NOMO-1 treated with DMSO at 0.1 percent for 48 hours (cell line): ENCODE measurements around the gene FAM53C.
A peak's percentile ranks its signal among the peaks of the same experiment; 100 is the strongest.
"Not testable (repeated sequence)": the region's sequence is repeated elsewhere in the genome, so short reads cannot be mapped to it uniquely, and the experiment has no call there.

Experiments
- DNase-seq: peaks from one replicate; lab custom pipeline; 2025; ENCODE audit not compliant: unreplicated experiment; lab: John Stamatoyannopoulos, UW

Gene FAM53C

DNA sequence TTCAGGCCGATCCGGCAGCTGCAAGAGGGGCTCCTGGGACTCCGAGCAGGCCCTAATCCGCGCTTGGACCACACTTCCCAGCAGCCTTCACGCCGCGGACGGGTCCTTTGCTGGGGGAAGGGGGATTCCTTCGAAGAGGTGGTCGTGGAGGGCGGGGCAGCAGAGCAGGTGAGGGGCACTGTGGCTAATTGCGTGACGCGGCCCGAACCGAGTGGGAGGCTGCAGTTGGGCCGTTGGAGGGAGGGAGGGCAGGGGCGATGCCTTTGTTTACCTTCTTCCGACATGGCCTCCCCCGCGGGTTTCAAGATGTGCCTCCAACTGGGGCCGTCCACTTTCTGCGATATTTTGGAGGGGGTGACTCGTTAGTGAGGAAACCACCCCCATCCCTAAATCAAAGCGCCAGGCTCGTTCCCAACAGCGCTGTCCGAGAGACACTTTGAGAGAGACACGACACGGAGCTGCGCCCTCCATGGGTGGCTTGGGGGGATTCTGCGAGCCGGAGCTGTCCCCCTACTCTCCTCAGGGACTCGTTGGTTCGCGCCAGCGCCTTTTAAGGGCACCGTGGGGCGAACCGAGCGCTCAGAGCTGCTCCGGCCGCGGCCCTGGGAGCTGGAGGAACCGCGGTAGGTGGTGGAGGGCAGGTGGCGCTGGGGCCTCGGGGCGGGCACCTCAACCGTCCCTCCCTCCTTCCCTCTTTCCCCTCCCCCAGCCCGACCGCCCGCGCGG lies at the start of gene FAM53C:
FAM53C (plus strand) TSS at position 582 of the 726 bp plus-strand sequence. CDS start 3,070 bp downstream, outside the sequence.
- peak; percentile 86 for DNase-seq

GRCh38 chr5:138289296-138289695 lies 48.8 kb upstream of the FAM53C start:
- no peak for DNase-seq

DNA sequence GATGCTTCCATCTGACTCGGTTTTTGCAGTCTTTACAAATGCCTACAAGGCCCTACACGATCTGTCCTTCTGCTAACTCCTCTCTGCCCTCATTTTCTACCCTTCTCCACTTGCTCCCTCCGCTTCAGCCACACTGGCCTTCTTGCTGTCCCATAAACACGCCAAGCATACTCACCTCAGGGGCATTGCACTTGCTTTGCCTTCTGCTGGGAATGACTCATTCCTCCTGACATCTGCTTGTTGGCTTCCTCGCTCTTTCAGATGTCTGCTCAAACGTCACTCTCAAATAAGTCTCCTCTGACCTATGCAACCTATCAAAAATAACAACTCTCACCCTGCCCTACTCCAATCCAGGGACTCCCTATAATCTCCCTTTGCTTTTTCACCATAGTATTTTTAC lies 34.7 kb upstream of the FAM53C start:
- no peak for DNase-seq

GRCh38 chr5:138305797-138306196 lies 32.3 kb upstream of the FAM53C start:
- no peak for DNase-seq

GRCh38 chr5:138315751-138316278 lies 22.3 kb upstream of the FAM53C start:
- DNase-seq, result no peak

DNA sequence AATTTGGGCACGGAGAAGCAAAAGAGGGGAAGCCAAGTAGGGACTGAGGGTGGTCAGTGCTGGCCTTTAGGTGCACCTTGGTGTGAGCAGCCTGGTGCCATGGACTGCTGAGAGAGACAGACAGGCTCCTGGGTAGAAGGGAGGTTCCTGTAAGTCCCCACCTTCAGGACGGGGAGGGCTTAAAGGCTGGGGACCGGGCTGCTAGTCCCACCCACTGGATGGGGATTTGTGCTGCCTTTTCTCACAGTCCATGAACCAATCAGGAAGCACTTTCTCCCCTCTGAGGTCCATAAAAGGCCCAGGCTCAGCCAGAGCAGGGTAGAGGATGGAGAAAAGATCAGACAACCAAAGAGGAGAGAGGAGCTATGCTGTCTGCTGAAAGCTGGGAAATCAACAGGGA lies 21.7 kb upstream of the FAM53C start:
- DNase-seq, result no peak

- DNase-seq, result not testable (repeated sequence)
These were observed 19.9 kb upstream of the FAM53C start for GRCh38 chr5:138318211-138318610.

GRCh38 chr5:138330813-138331448 lies 7.1 kb upstream of the FAM53C start:
- DNase-seq, result no peak

DNA sequence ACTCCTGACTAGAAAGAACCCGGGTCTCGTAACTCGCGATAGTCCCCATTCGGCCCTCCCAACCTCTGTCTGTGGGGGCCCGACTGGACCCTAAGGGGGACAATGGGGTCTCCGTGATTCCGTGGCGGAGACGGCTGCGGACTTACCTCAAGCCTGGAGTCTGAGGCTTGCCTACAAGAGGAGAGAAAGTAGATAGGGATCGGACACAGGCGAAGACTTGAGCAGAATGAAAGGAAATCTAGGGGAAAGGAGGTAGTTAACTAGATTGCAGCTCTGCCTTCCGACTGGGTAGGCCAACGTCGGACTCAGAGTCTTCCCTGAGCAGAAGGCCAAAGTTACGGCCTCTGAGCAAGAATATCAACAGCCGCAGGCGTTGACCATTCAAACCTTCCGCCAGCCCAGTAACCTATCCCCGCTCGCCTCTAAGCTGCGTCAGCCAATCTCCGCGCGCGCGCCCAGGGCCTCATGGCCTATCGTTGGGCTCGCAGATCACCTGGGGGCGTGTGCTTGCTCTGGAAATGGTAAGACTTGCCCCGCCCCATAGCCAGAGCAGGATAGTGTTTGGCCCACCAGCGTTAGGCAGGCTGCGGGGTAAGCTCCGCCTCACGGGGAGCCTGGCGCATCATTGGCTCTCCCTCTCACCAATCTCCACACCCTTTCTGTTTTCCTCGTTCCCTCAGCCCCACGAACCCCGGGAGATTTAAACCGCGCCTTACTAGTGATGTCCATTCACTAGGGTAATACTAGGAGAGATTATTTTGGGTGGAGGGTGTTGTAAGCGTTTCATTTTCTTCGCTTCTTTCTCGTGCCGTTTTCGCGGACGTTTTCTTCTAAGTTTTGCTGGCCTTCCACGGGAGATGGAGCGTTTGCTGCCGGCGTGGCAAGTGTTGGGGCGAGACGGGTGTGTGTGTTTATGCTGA lies 6.4 kb upstream of the FAM53C start, which contains the start of gene CDC25C:
CDC25C (minus strand) TSS at position 356 of the 920 bp plus-strand sequence. CDS start 624 bp downstream, outside the sequence.
- peak; percentile 99 for DNase-seq

- no peak for DNase-seq
These were observed 3.1 kb upstream of the FAM53C start for GRCh38 chr5:138334867-138335447.

- peak; percentile 82 for DNase-seq
These were observed 948 bp upstream of the FAM53C start for GRCh38 chr5:138336952-138337684.

GRCh38 chr5:138338411-138339090 lies 485 bp downstream of the FAM53C start:
- DNase-seq, result peak; percentile 17

DNA sequence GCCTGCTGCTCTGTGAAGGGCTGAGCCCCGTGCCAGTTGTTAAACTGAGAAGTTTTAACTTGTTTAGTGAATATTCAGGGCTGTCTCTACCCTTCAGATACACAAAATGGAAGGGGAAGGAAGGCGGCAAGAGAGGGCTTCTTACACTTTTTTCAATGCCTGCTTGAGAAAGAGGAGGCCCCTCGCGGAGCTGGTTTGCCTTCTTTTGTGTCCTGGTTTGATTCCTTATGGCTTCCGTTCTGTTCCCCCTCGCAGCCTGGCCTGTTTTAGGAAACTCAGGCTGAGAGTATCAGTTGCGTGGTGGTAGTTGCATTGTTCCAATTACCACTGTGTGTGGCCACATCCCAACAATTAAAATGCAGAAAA lies 1.0 kb downstream of the FAM53C start:
- no peak for DNase-seq

DNA sequence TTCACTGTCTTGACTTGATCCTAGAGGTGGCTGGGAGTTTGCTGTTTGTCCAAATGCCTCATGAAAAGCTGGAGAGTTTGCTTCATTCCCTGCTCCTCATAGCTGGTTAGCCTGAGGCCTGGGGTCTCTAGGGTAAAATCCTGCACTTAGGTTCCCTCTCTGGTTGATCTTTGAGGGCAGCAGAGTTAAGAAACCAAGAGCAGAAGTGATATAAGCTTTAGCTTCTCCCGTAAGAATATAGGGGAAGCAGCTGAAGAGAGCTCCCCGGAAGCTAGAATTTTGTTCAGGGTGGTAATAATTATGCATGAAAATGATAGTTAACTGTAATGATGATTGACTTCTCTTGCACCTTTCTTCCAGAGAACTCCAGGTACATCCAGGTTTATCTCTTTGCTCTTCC lies 1.4 kb downstream of the FAM53C start:
- DNase-seq, result peak; percentile 57

DNA sequence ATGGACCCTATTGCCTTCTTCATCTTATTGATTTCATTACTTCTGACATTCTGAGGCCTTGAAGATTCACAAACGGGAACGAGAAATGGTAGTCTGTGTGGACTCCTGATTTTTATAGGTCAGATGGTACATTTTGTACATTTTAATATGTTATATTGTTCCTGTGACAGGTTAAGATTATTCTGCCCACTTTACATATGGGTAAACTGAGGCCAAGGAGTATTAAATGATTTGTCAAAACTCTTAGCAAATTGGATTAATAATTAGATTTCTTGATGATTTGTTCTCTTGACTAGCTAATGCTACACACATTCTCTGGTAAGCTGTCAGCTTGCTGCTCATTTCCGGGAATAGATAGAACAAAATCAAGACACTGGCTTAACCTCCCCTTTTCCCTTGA lies 1.9 kb downstream of the FAM53C start:
- no peak for DNase-seq

GRCh38 chr5:138344887-138345622 lies 7.0 kb downstream of the FAM53C start:
- DNase-seq, result no peak

- DNase-seq, result no peak
These were observed 8.8 kb downstream of the FAM53C start for GRCh38 chr5:138346889-138347288.

DNA sequence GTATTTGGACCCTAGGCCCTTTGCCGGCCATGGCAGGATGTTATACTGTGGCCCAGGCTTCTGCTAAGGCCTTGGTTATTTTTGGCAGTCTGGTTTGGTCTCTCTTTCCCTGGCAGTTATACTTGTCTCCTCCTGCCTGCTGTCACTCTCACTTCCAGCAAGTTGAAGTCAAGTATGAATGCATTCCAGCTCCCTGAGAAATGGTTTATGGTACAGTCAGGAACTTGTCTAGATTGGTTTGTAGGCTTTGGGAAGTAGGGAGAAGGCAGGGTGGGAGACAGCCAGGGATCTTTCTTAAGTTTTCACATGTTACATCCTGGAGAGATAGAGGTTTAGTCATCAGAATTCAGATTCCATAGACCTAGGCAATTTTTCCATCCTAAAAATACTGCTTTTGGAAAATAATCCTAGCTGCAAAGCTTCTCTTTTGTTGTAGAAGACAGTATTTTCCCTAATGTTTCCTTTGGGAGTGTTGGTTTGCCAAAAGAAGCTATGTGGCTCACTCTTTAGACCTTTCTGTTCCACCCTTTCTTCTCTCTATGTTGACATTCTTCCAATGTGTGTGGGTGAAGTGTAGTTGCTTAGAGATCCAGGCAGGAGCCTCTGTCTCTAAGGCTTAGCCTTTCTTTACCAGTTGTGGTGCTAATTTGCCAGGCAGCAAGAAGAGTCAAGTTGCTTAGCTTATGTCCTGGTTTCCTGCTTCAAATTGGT lies 11.9 kb downstream of the FAM53C start:
- no peak for DNase-seq
